HepG2 (cell line): ENCODE results near the gene TAOK3.
"Not testable (repeated sequence)": the region's sequence is repeated elsewhere in the genome, so short reads cannot be mapped to it uniquely, and the experiment has no call there.

Source experiments
- AFF4 ChIP-seq: sonication (generic); formaldehyde crosslinking; IDR thresholded peaks from 2 replicates; pipeline ENCODE4 v1.4.0; 2020; ENCODE audit warnings: missing genetic modification reagents
- ATF3 ChIP-seq: sonication (generic); formaldehyde crosslinking; IDR thresholded peaks from 2 replicates; pipeline ENCODE4 v1.4.0; 2020; ENCODE audit warnings: missing genetic modification reagents
- CREB1 ChIP-seq, 2 experiments: fragments of 450-650 bp in 1 of 2; IDR thresholded peaks; 2 replicates each; pipeline ENCODE4 v1.6.1; 2016 to 2017; ENCODE audit warnings: control low read depth in 1 of 2, mild to moderate bottlenecking in 1 of 2, missing compliant biosample characterization in 1 of 2, missing genetic modification characterization in 1 of 2
- CTCF ChIP-seq: sonication (generic); formaldehyde crosslinking; IDR thresholded peaks from 2 replicates; pipeline ENCODE4 v1.5.0; 2020; ENCODE audit warnings: mild to moderate bottlenecking, missing genetic modification reagents, moderate library complexity
- EED ChIP-seq: sonication (generic); formaldehyde crosslinking; IDR thresholded peaks from 2 replicates; pipeline ENCODE4 v1.5.0; 2020; ENCODE audit warnings: mild to moderate bottlenecking, missing genetic modification reagents
- MNT ChIP-seq: fragments of 450-650 bp; IDR thresholded peaks from 2 replicates; pipeline ENCODE4 v1.6.1; 2016
- NBN ChIP-seq: fragments of 450-650 bp; conservative IDR thresholded peaks from 2 replicates; pipeline ENCODE4 v1.6.1; 2017
- SSRP1 ChIP-seq: IDR thresholded peaks from 2 replicates; pipeline ENCODE4 v1.6.1; 2016; ENCODE audit warnings: control low read depth
- TAF1 ChIP-seq: sonication (generic); formaldehyde crosslinking; IDR thresholded peaks from 2 replicates; pipeline ENCODE4 v1.4.0; 2020; ENCODE audit warnings: missing genetic modification reagents
- TCF7 ChIP-seq: sonication (generic); IDR thresholded peaks from 2 replicates; pipeline ENCODE4 v1.6.1; 2016; ENCODE audit warnings: antibody characterized with exemption, low read depth
- ZNF430 ChIP-seq: sonication (generic); formaldehyde crosslinking; IDR thresholded peaks from 2 replicates; pipeline ENCODE4 v1.9.0; 2021; ENCODE audit warnings: mild to moderate bottlenecking, missing genetic modification reagents
- ZNF614 ChIP-seq: IDR thresholded peaks from 2 replicates; pipeline ENCODE4 v1.6.1; 2018; ENCODE audit warnings: missing biosample characterization, missing genetic modification reagents, inconsistent platforms, borderline replicate concordance
- ZNF740 ChIP-seq: sonication (generic); formaldehyde crosslinking; IDR thresholded peaks from 2 replicates; pipeline ENCODE4 v1.4.0; 2020; ENCODE audit warnings: missing genetic modification reagents

- TF ChIP-seq ZNF740; CTCF (CRISPR knock-in tag); ATF3; TAF1; AFF4 (CRISPR knock-in tag); MNT; TCF7; SSRP1 (CRISPR knock-in tag); ZNF430 (CRISPR knock-in tag); NBN; CREB1 (IDR thresholded peaks at IDR 0.05); CREB1 (CRISPR knock-in tag; IDR thresholded peaks at IDR 0.05); ZNF614; EED (CRISPR knock-in tag): not testable (repeated sequence)
These were observed 126.8 kb downstream of the TAOK3 start for GRCh38 chr12:118245886-118246285.
